Hepatocyte (in vitro differentiated cells): ENCODE data around the gene RPL26. TPM values are rescaled to one million over a fixed set of nuclear protein-coding genes. Genes with fewer than 3 reads are reported as not detected.
"Not testable (repeated sequence)": the region's sequence is repeated elsewhere in the genome, so short reads cannot be mapped to it uniquely, and the experiment has no call there.

Experiments used
- DNase-seq: peaks from one replicate; pipeline ENCODE4 v3.0.0-alpha.2; 2016; ENCODE audit warnings: low spot score
- H2AFZ ChIP-seq: fragments of 200-600 bp; sonication (generic); 2 replicates; pipeline ENCODE4 v1.6.0; 2016; ENCODE audit warnings: antibody characterized with exemption, mild to moderate bottlenecking
- H3K27ac ChIP-seq: fragments of 200-600 bp; sonication (generic); 2 replicates; pipeline ENCODE4 v1.5.1; 2016; ENCODE audit warnings: mild to moderate bottlenecking
- H3K27me3 ChIP-seq: fragments of 200-600 bp; sonication (generic); 2 replicates; pipeline ENCODE4 v1.6.1; 2016
- H3K36me3 ChIP-seq: fragments of 200-600 bp; sonication (generic); replicated peaks from 2 replicates; pipeline ENCODE4 v1.5.1; 2016; ENCODE audit warnings: low read depth; ENCODE audit not compliant: insufficient read depth
- H3K4me1 ChIP-seq: fragments of 200-600 bp; sonication (generic); 2 replicates; pipeline ENCODE4 v1.5.1; 2016; ENCODE audit warnings: mild to moderate bottlenecking, moderate library complexity; ENCODE audit not compliant: insufficient read depth
- H3K4me2 ChIP-seq: fragments of 200-600 bp; sonication (generic); 2 replicates; pipeline ENCODE4 v1.6.0; 2016
- H3K4me3 ChIP-seq: fragments of 200-600 bp; sonication (generic); 2 replicates; pipeline ENCODE4 v1.5.1; 2016; ENCODE audit warnings: mild to moderate bottlenecking
- H3K79me2 ChIP-seq: fragments of 200-600 bp; sonication (generic); 2 replicates; pipeline ENCODE4 v1.6.0; 2017; ENCODE audit warnings: mild to moderate bottlenecking
- H3K9me2 ChIP-seq: fragments of 200-600 bp; sonication (generic); replicated peaks from 2 replicates; pipeline ENCODE4 v1.6.0; 2017; ENCODE audit warnings: mild to moderate bottlenecking; ENCODE audit not compliant: insufficient read depth
- H3K9me3 ChIP-seq: fragments of 200-600 bp; sonication (generic); 2 replicates; pipeline ENCODE4 v1.5.1; 2016; ENCODE audit warnings: low read depth, mild to moderate bottlenecking
- H4K20me1 ChIP-seq: fragments of 200-600 bp; sonication (generic); 2 replicates; pipeline ENCODE4 v1.6.0; 2016; ENCODE audit warnings: mild to moderate bottlenecking; ENCODE audit not compliant: insufficient read depth, poor library complexity, severe bottlenecking
- CTCF ChIP-seq: fragments of 200-600 bp; sonication (generic); IDR thresholded peaks from 2 replicates; pipeline ENCODE4 v1.5.1; 2016; ENCODE audit warnings: antibody characterized with exemption, mild to moderate bottlenecking; ENCODE audit not compliant: poor library complexity
- EZH2 ChIP-seq: fragments of 200-600 bp; sonication (generic); IDR thresholded peaks from 2 replicates; pipeline ENCODE4 v1.6.1; 2016; ENCODE audit warnings: antibody characterized with exemption, mild to moderate bottlenecking, borderline replicate concordance
- EZH2phosphoT487 ChIP-seq: fragments of 200-600 bp; sonication (generic); IDR thresholded peaks from one replicate; pipeline ENCODE4 v1.6.1; 2018; ENCODE audit warnings: antibody characterized with exemption, mild to moderate bottlenecking, low read depth, moderate library complexity; ENCODE audit not compliant: unreplicated experiment, severe bottlenecking
- WGBS: methylation state at CpG from one replicate; pipeline ENCODE4 v1.1.6; 2016; ENCODE audit warnings: low lambda C conversion rate; ENCODE audit errors: missing lambda C conversion rate; 5-methylcytosine and 5-hydroxymethylcytosine counted together
- polyA plus RNA-seq: library from polyadenylated mRNA; unstranded; fragments of >200 nt; fragmentation: Nextera tagmentation; extraction: Ambion mirVana; gene quantifications from 2 replicates; pipeline ENCODE4 v1.2.1, GENCODE V29; 2016
- total RNA-seq: library from RNA; depleted of rRNA; stranded (reverse); fragments of >200 nt; gene quantifications from 2 replicates; pipeline ENCODE4 v1.2.3, GENCODE V29; 2014

The RPL26 gene
- total and polyA plus RNA-seq, 2 experiments from 2014 or later = 411 to 3,628 TPM

GRCh38 chr17:8398980-8399379 lies 16.0 kb upstream of the RPL26 start:
- H3K9me2 ChIP-seq = no peaks in the 10 kb centered on the region
- no peaks in the 10 kb centered on the region for H3K4me1 ChIP-seq
- H4K20me1 ChIP-seq = no peaks in the 10 kb centered on the region
- no peak for TF ChIP-seq EZH2phosphoT487
- TF ChIP-seq CTCF = no peak
- H3K79me2 ChIP-seq = no peaks in the 10 kb centered on the region
- WGBS = 69% methylated on average over 6 of the region's 6 CpGs
- H3K4me2 ChIP-seq = no peak overlapping the region
- no peak overlapping the region for H3K4me3 ChIP-seq
- no peaks in the 10 kb centered on the region for H3K9me3 ChIP-seq
- H3K27ac ChIP-seq = no peak overlapping the region
- DNase-seq = no peak
- no peak overlapping the region for H2AFZ ChIP-seq
- peaks cover 38% of the 10 kb centered on the region for H3K27me3 ChIP-seq
- H3K36me3 ChIP-seq = no peaks in the 10 kb centered on the region

- DNase-seq = no peak
These were observed 14.6 kb upstream of the RPL26 start, which contains the start of gene RNF222 for GRCh38 chr17:8397636-8398035. Gene RNF222 (minus strand): TSS chr17:8397827. CDS start chr17:8393461, 4,366 bp downstream.

DNA sequence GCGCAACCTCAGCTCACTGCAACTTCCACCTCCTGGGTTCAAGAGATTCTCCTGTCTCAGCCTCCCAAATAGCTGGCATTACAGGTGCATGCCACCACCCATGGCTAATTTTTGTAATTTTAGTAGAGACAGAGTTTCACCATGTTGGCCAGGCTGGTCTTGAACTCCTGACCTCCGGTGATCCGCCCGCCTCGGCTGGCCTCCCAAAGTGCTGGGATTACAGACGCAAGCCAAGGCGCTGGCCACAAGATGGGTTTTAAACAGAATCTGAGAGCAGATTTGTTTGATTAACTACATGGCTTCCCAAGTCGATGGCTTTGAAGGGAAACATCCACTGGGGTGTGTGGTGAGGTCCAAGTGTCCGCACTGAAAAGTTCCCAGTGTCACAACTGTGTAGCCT lies 11.5 kb upstream of the RPL26 start:
- not testable (repeated sequence) for H3K9me3 ChIP-seq, H3K9me2 ChIP-seq, H3K4me3 ChIP-seq, H2AFZ ChIP-seq, H3K27ac ChIP-seq, H3K36me3 ChIP-seq, H3K4me1 ChIP-seq, H3K4me2 ChIP-seq, H3K79me2 ChIP-seq, DNase-seq, H4K20me1 ChIP-seq
- peaks cover 38% of the 10 kb centered on the region for H3K27me3 ChIP-seq
- 79% methylated on average over 9 of the region's 9 CpGs for WGBS

More at GRCh38 chr17:8397636-8398035, 14.6 kb upstream of the RPL26 start, which contains the start of gene RNF222:
- Histone ChIP-seq H3K9me2 (no peaks in the 10 kb centered on the region), H3K79me2 (no peaks in the 10 kb centered on the region), H3K36me3 (no peaks in the 10 kb centered on the region), H4K20me1 (no peaks in the 10 kb centered on the region), H3K4me1 (no peaks in the 10 kb centered on the region), H2AFZ (no peak within 1 kb of the TSS), H3K9me3 (no peaks in the 10 kb centered on the region), H3K4me2 (no peak within 1 kb of the TSS), H3K27me3 (peaks cover 38% of the 10 kb centered on the region), H3K4me3 (no peak within 1 kb of the TSS), H3K27ac (no peak within 1 kb of the TSS)
- TF ChIP-seq CTCF (no peak), EZH2phosphoT487 (no peak), EZH2 (no peak)
- WGBS = 77% methylated on average over 13 of the region's 13 CpGs

DNA sequence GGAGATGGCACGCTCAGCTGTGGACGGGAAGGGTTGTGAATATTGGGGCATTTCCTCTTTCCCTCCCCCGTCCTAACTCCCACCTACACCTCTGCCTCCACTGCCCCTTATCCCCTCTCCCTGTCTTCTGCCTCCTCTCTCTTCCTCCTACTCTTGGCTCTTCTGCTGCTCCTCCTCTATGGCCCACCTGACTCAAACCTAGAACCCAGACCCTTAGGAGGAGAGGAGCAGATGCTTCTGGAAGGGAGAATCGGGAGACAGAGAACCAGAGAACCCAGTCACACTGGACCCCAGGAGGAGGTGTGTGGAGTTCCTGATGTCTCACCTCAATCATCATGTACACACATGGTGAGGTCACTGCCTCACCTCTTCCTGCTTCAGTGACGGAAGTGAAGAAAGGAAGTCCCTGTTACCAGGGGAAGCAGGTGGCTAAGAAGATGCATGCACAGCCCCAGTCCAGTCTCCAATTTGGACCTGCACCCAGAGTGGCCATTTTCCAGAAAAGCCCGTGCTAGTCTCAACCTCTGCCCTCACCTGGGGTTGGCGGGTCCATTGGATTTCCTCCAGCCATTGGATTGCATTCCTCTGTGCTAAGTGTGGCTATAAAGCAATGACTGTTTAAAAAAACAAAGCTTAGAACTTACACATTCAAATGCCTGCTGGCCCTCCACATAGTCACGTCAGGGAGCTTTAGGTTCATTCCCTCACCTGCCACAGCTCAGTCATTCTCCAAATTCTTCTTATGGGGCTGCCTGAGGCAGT lies 10.7 kb upstream of the RPL26 start:
- H3K9me2 ChIP-seq = no peaks in the 10 kb centered on the region
- TF ChIP-seq CTCF (no peak), EZH2phosphoT487 (no peak), EZH2 (no peak)
- no peak overlapping the region for H3K27ac ChIP-seq
- H3K4me2 ChIP-seq = no peak overlapping the region
- peaks cover 37% of the 10 kb centered on the region for H3K27me3 ChIP-seq
- H3K36me3 ChIP-seq = no peaks in the 10 kb centered on the region
- H3K79me2 ChIP-seq = no peaks in the 10 kb centered on the region
- WGBS = 73% methylated on average over 8 of the region's 8 CpGs
- H2AFZ ChIP-seq = no peak overlapping the region
- H4K20me1 ChIP-seq = no peaks in the 10 kb centered on the region
- DNase-seq = no peak
- H3K9me3 ChIP-seq = no peaks in the 10 kb centered on the region
- H3K4me1 ChIP-seq = no peaks in the 10 kb centered on the region
- no peak overlapping the region for H3K4me3 ChIP-seq
